ENCODE data around the gene EVX1. TPM values are rescaled to one million over a fixed set of nuclear protein-coding genes. Genes with fewer than 3 reads are reported as not detected.

The EVX1 gene
- total RNA-seq (under 1 TPM in 1 of 5 experiments, not detected in 4; 0.11 TPM), polyA plus RNA-seq (not detected), total RNA-seq (0.40 reads per million)

DNA sequence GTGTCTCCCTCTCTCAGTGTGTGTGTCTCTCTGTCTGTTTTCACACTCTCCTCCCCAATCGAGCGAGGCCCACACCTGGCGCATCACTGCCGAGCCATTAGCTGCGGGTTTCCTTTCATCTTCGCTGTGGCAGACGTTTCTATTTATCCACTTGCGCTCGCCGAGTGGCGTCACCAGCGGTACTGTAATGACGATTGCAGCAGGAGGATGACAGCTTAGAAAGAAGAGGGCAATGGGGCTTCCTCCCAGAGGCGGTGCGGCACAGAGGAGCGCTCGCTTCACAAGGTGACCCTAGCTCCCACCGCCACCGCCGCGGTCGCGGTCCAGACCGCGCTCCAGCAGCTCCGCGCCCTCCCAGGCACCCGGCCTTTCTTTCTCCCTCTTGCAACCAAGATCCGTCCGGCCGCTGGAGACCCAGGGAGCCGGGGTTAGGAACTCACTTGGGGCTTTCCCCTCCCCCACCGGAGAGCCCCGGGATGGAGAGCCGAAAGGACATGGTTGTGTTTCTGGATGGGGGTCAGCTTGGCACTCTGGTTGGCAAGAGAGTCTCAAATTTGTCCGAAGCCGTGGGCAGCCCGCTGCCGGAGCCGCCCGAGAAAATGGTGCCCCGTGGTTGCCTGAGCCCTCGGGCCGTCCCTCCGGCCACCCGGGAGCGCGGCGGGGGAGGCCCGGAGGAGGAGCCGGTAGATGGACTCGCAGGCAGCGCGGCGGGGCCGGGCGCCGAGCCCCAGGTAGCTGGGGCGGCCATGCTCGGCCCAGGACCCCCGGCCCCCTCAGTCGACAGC lies at the start of gene EVX1:
Gene EVX1, plus strand, starts transcription at position 248 of the 785 bp plus-strand sequence. Its CDS starts 229 bp downstream, at position 477.
- Mint-ChIP-seq H3K27ac (peak within 1 kb of the TSS in 6 of 9 donors; percentile 40 to 84 (median 62)), H3K9me3 (peaks cover 0 to 2% (median 0%) of the 10 kb centered on the region in 11 donors), H3K4me1 (peaks cover 4 to 52% (median 46%) of the 10 kb centered on the region in 7 donors), H3K36me3 (peaks cover 0 to 3% (median 0%) of the 10 kb centered on the region in 5 donors), H3K4me3 (peak within 1 kb of the TSS in 9 of 10 donors; percentile 32 to 81 (median 57)), H3K27me3 (peaks cover 70 to 88% (median 81%) of the 10 kb centered on the region in 5 donors)
- Histone ChIP-seq H3K9me3 (ENCODE audit: control insufficient read depth in 2 of 3, low read length in 3 of 3) (no peaks in the 10 kb centered on the region), H3K27me3 (ENCODE audit: control insufficient read depth in 2 of 2, insufficient read depth in 2 of 2, low read length in 2 of 2) (peaks cover 0 to 37% of the 10 kb centered on the region in 2 donors), H3K36me3 (ENCODE audit: control insufficient read depth in 2 of 3, insufficient read depth in 3 of 3, low read length in 3 of 3) (no peaks in the 10 kb centered on the region), H3K4me3 (ENCODE audit: low read length) (no peak within 1 kb of the TSS), H3K27ac (ENCODE audit: low read depth, low read length) (no peak within 1 kb of the TSS), H3K4me1 (ENCODE audit: control insufficient read depth in 2 of 2, insufficient read depth in 2 of 2, low read length in 2 of 2) (peaks cover 0 to 3% of the 10 kb centered on the region in 2 donors)
- peak; percentile 60 for ATAC-seq
- intact Hi-C loops (cut with micrococcal nuclease): loop anchor here in 1 of 2 donors (5.0 kb wide), 3 partner anchors 40 to 150 kb away; partner anchors contain the start of gene HOXA13
- DNase-seq: peak in 7 of 9 donors; percentile 29 to 74 (median 52)
- POLR2A ChIA-PET: interaction anchor here (0.6 kb wide), 1 partner anchor 59 kb away, joined by 3 read pairs; no protein-coding TSS in a partner anchor
- CTCF ChIA-PET: no interaction called here

DNA sequence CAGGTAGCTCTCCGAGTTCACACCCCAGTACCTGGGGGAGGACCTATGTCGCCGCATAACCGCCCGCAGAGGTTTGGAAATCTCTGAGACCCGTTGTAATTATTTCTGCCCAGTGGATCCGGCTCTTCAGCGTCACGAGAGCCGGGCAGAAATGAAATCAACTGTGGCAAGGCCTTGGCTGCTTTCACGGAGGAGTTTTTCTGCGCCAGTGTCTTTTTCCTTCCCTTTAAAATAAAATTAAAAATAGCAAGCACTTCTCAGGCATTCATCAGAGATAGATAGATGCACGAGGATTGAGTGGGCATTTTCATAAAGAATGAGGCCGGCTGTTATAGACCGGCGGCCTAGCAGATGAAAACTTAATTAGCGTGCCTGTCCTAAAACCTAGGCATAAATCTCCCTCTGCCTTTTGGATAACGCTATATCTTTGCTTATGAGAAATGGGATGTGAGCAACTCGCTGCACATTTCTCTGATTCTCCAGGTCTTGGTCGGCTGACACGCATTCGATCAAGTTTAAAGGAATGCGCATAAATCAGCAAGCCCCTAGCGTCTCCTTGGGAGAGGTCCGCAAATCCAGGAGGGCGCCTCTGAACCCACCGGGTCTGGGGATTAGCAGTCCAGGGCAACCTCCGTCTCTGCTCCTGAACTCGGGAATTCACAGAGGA lies 49.1 kb upstream of the EVX1 start:
- H3K27me3 ChIP-seq (ENCODE audit: control insufficient read depth in 2 of 2, insufficient read depth in 2 of 2, low read length in 2 of 2): peaks cover 26 to 77% of the 10 kb centered on the region in 2 donors
- H3K4me1 ChIP-seq (ENCODE audit: control insufficient read depth in 2 of 2, insufficient read depth in 2 of 2, low read length in 2 of 2): peaks cover 14 to 27% of the 10 kb centered on the region in 2 donors
- peaks cover 0 to 4% (median 0%) of the 10 kb centered on the region in 5 donors for H3K36me3 Mint-ChIP-seq
- no peaks in the 10 kb centered on the region for H3K36me3 ChIP-seq (ENCODE audit: control insufficient read depth in 2 of 3, insufficient read depth in 3 of 3, low read length in 3 of 3)
- POLR2A ChIA-PET: no interaction called here
- H3K27me3 Mint-ChIP-seq: peaks cover 87 to 93% (median 92%) of the 10 kb centered on the region in 5 donors
- CTCF ChIA-PET: no interaction called here
- DNase-seq: no peak
- H3K9me3 ChIP-seq (ENCODE audit: control insufficient read depth in 2 of 3, low read length in 3 of 3): no peaks in the 10 kb centered on the region
- H3K27ac ChIP-seq (ENCODE audit: low read depth, low read length): no peak overlapping the region
- no peak overlapping the region for H3K4me3 ChIP-seq (ENCODE audit: low read length)
- ATAC-seq: no peak
- H3K9me3 Mint-ChIP-seq: peaks cover 0 to 12% (median 0%) of the 10 kb centered on the region in 11 donors
- intact Hi-C loops (cut with micrococcal nuclease): loop anchor here (10.0 kb wide), 4 partner anchors 981 to 1761 kb away; partner anchors contain the start of gene TRIL (in 1 of the 2)
- H3K4me3 Mint-ChIP-seq: peak overlapping the region; percentile 14 to 84 (median 60)
- peak overlapping the region in 2 of 9 donors; percentile 31 to 66 for H3K27ac Mint-ChIP-seq
- peaks cover 18 to 50% (median 34%) of the 10 kb centered on the region in 7 donors for H3K4me1 Mint-ChIP-seq

DNA sequence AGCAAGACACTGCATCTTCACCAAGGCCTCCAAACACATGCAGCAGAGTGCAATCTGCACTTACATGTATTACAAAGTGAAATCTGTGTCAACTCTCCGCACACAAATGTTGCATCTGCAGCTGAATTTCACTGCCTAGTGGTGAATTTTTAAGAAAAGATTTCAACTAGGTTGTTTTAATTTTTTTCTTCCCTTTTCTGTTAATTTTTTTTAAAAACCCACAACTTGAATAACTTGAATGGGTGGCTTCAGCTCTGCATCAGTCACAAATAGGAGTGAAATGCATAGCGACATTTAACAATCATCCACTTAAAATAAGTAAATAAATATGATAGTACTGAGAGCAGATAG lies 48.6 kb upstream of the EVX1 start:
- H3K27me3 Mint-ChIP-seq: peaks cover 87 to 93% (median 92%) of the 10 kb centered on the region in 5 donors
- H3K4me1 Mint-ChIP-seq: peaks cover 14 to 48% (median 33%) of the 10 kb centered on the region in 7 donors
- H3K27ac Mint-ChIP-seq: peak overlapping the region in 2 of 9 donors; percentile 31 to 66
- H3K27me3 ChIP-seq (ENCODE audit: control insufficient read depth in 2 of 2, insufficient read depth in 2 of 2, low read length in 2 of 2): peaks cover 28 to 77% of the 10 kb centered on the region in 2 donors
- H3K27ac ChIP-seq (ENCODE audit: low read depth, low read length): no peak overlapping the region
- peaks cover 13 to 25% of the 10 kb centered on the region in 2 donors for H3K4me1 ChIP-seq (ENCODE audit: control insufficient read depth in 2 of 2, insufficient read depth in 2 of 2, low read length in 2 of 2)
- ChIA-PET CTCF (interaction anchor here (0.5 to 1.8 kb wide), 2 partner anchors 15 to 589 kb away, joined by 3 to 4 read pairs; no protein-coding TSS in a partner anchor), POLR2A (no interaction called here)
- H3K36me3 Mint-ChIP-seq: peaks cover 0 to 4% (median 0%) of the 10 kb centered on the region in 5 donors
- H3K9me3 ChIP-seq (ENCODE audit: control insufficient read depth in 2 of 3, low read length in 3 of 3): no peaks in the 10 kb centered on the region
- intact Hi-C loops (cut with micrococcal nuclease): loop anchor here (10.0 kb wide), 4 partner anchors 981 to 1761 kb away; partner anchors contain the start of gene TRIL (in 1 of the 2)
- peaks cover 0 to 12% (median 0%) of the 10 kb centered on the region in 11 donors for H3K9me3 Mint-ChIP-seq
- H3K36me3 ChIP-seq (ENCODE audit: control insufficient read depth in 2 of 3, insufficient read depth in 3 of 3, low read length in 3 of 3): no peaks in the 10 kb centered on the region
- peak overlapping the region in 7 of 10 donors; percentile 11 to 84 (median 68) for H3K4me3 Mint-ChIP-seq
- no peak overlapping the region for H3K4me3 ChIP-seq (ENCODE audit: low read length)
- DNase-seq (no peak), ATAC-seq (no peak)

DNA sequence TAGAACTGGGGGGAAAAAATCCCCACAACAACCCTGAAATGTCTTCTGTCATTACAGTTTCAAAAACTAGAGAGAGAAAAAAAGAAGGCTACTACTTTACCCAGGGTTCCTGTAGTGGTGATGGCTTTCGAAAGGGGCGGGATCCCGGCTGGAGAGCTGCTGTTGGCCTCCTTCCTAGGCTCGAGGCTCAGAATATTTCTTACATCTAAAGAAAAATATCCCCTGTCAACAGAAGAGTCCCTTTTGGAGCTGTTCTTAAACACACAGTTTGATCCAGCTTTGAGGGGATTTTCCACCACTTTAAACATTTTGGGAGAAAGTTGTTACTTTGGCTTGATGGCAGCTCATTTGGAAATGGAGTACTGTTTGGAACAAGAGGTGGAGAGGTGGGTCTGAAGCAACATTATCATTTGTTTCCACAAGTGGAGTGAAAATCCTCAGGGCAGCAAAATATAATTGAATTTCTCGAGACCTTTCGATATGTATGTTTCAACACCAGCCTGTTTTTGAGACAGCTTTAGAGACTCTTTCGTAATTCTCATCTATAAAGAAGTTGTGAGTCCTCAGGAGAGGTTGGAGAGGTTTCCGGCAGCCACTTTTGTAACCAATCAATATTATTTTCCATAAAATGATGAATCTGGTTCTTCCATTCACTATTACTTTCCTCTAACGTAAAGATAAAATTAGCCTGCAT lies 47.8 kb upstream of the EVX1 start:
- Mint-ChIP-seq H3K4me3 (peak overlapping the region in 2 of 10 donors; percentile 5 to 51), H3K4me1 (peaks cover 6 to 40% (median 28%) of the 10 kb centered on the region in 7 donors), H3K27me3 (peaks cover 82 to 88% (median 85%) of the 10 kb centered on the region in 5 donors), H3K9me3 (peaks cover 0 to 12% (median 0%) of the 10 kb centered on the region in 11 donors), H3K27ac (no peak overlapping the region), H3K36me3 (peaks cover 0 to 2% (median 0%) of the 10 kb centered on the region in 5 donors)
- ChIA-PET CTCF (interaction anchor here (0.5 to 2.4 kb wide), 12 partner anchors 11 to 885 kb away, joined by 3 to 17 read pairs (median 8); no protein-coding TSS in a partner anchor), POLR2A (no interaction called here)
- no peak overlapping the region for H3K4me3 ChIP-seq (ENCODE audit: low read length)
- H3K36me3 ChIP-seq (ENCODE audit: control insufficient read depth in 2 of 3, insufficient read depth in 3 of 3, low read length in 3 of 3): no peaks in the 10 kb centered on the region
- peaks cover 28 to 70% of the 10 kb centered on the region in 2 donors for H3K27me3 ChIP-seq (ENCODE audit: control insufficient read depth in 2 of 2, insufficient read depth in 2 of 2, low read length in 2 of 2)
- no peak overlapping the region for H3K27ac ChIP-seq (ENCODE audit: low read depth, low read length)
- DNase-seq (no peak), ATAC-seq (no peak)
- intact Hi-C loops (cut with micrococcal nuclease): loop anchor here (5.0 to 10.0 kb wide), 5 partner anchors 33 to 1760 kb away; partner anchors contain the start of gene TRIL (in 1 of the 2)
- no peaks in the 10 kb centered on the region for H3K9me3 ChIP-seq (ENCODE audit: control insufficient read depth in 2 of 3, low read length in 3 of 3)
- H3K4me1 ChIP-seq (ENCODE audit: control insufficient read depth in 2 of 2, insufficient read depth in 2 of 2, low read length in 2 of 2): peaks cover 9 to 23% of the 10 kb centered on the region in 2 donors

DNA sequence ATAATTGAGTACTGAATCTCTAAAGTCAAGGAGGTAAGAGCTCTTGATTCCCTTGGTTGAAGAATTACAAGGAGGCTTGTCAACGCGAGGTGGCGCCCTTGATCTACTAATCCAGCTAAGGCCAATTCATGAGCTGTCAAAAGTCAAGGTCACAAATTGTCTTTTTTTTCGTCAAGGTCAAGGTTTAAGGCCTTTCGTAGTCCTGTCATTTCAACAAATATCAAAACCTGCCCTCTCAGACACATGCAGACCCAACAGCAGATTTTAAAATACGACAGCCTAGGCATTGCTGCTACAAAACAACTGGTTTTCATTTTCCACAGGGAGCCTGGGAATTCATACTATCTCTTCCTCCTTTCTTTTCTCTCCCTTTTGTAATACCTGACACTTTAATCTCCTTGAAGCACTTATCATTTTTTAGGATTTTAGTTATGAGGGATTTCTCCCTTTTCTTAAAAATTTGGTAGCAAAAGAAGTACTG lies 46.3 kb upstream of the EVX1 start:
- Histone ChIP-seq H3K4me1 (ENCODE audit: control insufficient read depth in 2 of 2, insufficient read depth in 2 of 2, low read length in 2 of 2) (peaks cover 19 to 34% of the 10 kb centered on the region in 2 donors), H3K4me3 (ENCODE audit: low read length) (no peak overlapping the region), H3K9me3 (ENCODE audit: control insufficient read depth in 2 of 3, low read length in 3 of 3) (no peaks in the 10 kb centered on the region), H3K27ac (ENCODE audit: low read depth, low read length) (no peak overlapping the region), H3K36me3 (ENCODE audit: control insufficient read depth in 2 of 3, insufficient read depth in 3 of 3, low read length in 3 of 3) (no peaks in the 10 kb centered on the region), H3K27me3 (ENCODE audit: control insufficient read depth in 2 of 2, insufficient read depth in 2 of 2, low read length in 2 of 2) (peaks cover 37 to 69% of the 10 kb centered on the region in 2 donors)
- Mint-ChIP-seq H3K4me1 (peaks cover 9 to 47% (median 36%) of the 10 kb centered on the region in 7 donors), H3K27me3 (peaks cover 78 to 85% (median 80%) of the 10 kb centered on the region in 5 donors), H3K27ac (peak overlapping the region in 2 of 9 donors; percentile 69), H3K4me3 (no peak overlapping the region), H3K9me3 (peaks cover 0 to 12% (median 0%) of the 10 kb centered on the region in 11 donors), H3K36me3 (peaks cover 0 to 5% (median 0%) of the 10 kb centered on the region in 5 donors)
- ChIA-PET CTCF (interaction anchor here (0.6 to 2.4 kb wide), 19 partner anchors 9 to 901 kb away, joined by 3 to 17 read pairs (median 4); no protein-coding TSS in a partner anchor), POLR2A (interaction anchor here (0.7 kb wide), 1 partner anchor 723 kb away, joined by 3 read pairs; no protein-coding TSS in a partner anchor)
- intact Hi-C loops (cut with micrococcal nuclease): loop anchor here (1.0 to 10.0 kb wide), 15 partner anchors 34 to 1758 kb away; partner anchors contain the start of gene TRIL (in 1 of the 2)
- DNase-seq: peak; percentile 62 to 82 (median 72)
- peak; percentile 55 for ATAC-seq
